Measurements from ENCODE around the gene PABPN1L. TPM values are rescaled to one million over a fixed set of nuclear protein-coding genes. Genes with fewer than 3 reads are reported as not detected.

The PABPN1L gene
- total and polyA plus RNA-seq, 9 of the 15 experiments (the other 6 are each of a cell fraction or from before 2014, with no cell fraction given) = 0.11 to 0.32 TPM; not detected in 7

DNA sequence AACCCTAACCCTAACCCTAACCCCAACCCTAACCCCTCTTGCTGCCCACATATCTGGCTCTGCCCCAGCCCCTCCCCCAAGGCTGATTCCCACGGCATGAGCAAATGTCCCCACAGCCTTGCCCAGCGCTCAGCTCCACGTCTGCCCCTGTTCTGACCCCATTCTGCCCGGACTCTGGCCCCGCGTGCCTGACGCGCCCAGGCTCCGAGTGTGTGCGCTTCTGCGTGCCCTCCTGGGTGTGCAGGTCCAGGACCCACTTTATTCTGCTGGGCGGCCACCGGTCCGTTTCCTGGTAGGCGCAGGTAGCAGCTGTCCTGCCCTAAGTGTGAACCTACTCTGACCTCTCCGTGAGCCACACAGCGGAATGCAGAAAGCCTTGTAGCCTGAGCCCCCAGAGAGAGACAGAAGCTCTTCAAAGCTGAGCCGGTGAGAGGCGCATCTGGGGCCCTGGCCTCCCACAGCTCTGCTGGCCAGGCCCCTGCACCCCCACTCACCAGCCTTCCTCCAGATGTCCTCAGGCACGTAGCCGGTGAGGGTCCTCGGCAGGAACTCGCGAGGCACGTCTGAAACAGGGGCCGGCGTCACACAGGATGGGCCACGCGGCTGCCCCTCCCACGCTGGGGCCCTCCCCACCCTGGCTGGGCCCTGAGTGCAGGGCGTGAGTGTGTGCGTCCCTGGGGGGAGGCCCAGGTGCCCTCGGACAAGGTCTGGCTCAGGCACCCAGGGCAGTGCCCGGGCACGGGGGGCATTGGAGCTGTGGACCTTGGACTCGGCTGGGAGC is 14.0 kb upstream of the PABPN1L start:
- ATAC-seq (no peak), DNase-seq (ENCODE audit: extremely low read depth in 1 of 4, low spot score in 3 of 4) (no peak), FAIRE-seq (no peak)
- H3K27me3 ChIP-seq (ENCODE audit: control insufficient read depth in 2 of 2, insufficient read depth in 2 of 2, low read length in 2 of 2) = no peaks in the 10 kb centered on the region
- H3K79me2 ChIP-seq (ENCODE audit: control insufficient read depth, insufficient read depth, low read length) = no peaks in the 10 kb centered on the region
- ChIA-PET CTCF (ENCODE audit: low intra/inter-chr PET ratio) (no interaction called here), POLR2A (interaction anchor here (0.5 to 1.2 kb wide), 4 partner anchors 25 to 210 kb away, joined by 3 to 4 read pairs (median 4); no protein-coding TSS in a partner anchor)
- H3K36me3 ChIP-seq (ENCODE audit: control insufficient read depth, insufficient read depth, low read length) = peaks cover 100% of the 10 kb centered on the region
- intact Hi-C loops (cut with micrococcal nuclease) = no loop called here
- no peaks in the 10 kb centered on the region for H3K9me3 ChIP-seq (replicated peaks; ENCODE audit: control insufficient read depth, insufficient read depth, low read depth, low read length)
- H3K9ac ChIP-seq (ENCODE audit: insufficient read depth in 1 of 2, low read depth in 2 of 2, low read length in 2 of 2) = peak overlapping the region in 1 of 2 experiments; percentile 26; a peak in 1 of 4 replicates
- H3K27ac ChIP-seq (ENCODE audit: extremely low read depth, low read depth, low read length) = no peak overlapping the region
- TF ChIP-seq, protein P1, sequence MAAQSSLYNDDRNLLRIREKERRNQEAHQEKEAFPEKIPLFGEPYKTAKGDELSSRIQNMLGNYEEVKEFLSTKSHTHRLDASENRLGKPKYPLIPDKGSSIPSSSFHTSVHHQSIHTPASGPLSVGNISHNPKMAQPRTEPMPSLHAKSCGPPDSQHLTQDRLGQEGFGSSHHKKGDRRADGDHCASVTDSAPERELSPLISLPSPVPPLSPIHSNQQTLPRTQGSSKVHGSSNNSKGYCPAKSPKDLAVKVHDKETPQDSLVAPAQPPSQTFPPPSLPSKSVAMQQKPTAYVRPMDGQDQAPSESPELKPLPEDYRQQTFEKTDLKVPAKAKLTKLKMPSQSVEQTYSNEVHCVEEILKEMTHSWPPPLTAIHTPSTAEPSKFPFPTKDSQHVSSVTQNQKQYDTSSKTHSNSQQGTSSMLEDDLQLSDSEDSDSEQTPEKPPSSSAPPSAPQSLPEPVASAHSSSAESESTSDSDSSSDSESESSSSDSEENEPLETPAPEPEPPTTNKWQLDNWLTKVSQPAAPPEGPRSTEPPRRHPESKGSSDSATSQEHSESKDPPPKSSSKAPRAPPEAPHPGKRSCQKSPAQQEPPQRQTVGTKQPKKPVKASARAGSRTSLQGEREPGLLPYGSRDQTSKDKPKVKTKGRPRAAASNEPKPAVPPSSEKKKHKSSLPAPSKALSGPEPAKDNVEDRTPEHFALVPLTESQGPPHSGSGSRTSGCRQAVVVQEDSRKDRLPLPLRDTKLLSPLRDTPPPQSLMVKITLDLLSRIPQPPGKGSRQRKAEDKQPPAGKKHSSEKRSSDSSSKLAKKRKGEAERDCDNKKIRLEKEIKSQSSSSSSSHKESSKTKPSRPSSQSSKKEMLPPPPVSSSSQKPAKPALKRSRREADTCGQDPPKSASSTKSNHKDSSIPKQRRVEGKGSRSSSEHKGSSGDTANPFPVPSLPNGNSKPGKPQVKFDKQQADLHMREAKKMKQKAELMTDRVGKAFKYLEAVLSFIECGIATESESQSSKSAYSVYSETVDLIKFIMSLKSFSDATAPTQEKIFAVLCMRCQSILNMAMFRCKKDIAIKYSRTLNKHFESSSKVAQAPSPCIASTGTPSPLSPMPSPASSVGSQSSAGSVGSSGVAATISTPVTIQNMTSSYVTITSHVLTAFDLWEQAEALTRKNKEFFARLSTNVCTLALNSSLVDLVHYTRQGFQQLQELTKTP (IDR thresholded peaks at IDR 0.05; ENCODE audit: low read depth in 1 of 2, partially characterized antibody in 2 of 2) = no peak
- TF ChIP-seq ZKSCAN3 (CRISPR knock-in tag; IDR thresholded peaks at IDR 0.05) = no peak
- peak; percentile 54 for TF ChIP-seq RBM22 (IDR thresholded peaks at IDR 0.05; ENCODE audit: low read depth, low read length, poor library complexity, severe bottlenecking)
- TF ChIP-seq, protein P2, sequence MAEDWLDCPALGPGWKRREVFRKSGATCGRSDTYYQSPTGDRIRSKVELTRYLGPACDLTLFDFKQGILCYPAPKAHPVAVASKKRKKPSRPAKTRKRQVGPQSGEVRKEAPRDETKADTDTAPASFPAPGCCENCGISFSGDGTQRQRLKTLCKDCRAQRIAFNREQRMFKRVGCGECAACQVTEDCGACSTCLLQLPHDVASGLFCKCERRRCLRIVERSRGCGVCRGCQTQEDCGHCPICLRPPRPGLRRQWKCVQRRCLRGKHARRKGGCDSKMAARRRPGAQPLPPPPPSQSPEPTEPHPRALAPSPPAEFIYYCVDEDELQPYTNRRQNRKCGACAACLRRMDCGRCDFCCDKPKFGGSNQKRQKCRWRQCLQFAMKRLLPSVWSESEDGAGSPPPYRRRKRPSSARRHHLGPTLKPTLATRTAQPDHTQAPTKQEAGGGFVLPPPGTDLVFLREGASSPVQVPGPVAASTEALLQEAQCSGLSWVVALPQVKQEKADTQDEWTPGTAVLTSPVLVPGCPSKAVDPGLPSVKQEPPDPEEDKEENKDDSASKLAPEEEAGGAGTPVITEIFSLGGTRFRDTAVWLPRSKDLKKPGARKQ (CRISPR knock-in tag; IDR thresholded peaks at IDR 0.05) = no peak
- TF ChIP-seq, protein P3, sequence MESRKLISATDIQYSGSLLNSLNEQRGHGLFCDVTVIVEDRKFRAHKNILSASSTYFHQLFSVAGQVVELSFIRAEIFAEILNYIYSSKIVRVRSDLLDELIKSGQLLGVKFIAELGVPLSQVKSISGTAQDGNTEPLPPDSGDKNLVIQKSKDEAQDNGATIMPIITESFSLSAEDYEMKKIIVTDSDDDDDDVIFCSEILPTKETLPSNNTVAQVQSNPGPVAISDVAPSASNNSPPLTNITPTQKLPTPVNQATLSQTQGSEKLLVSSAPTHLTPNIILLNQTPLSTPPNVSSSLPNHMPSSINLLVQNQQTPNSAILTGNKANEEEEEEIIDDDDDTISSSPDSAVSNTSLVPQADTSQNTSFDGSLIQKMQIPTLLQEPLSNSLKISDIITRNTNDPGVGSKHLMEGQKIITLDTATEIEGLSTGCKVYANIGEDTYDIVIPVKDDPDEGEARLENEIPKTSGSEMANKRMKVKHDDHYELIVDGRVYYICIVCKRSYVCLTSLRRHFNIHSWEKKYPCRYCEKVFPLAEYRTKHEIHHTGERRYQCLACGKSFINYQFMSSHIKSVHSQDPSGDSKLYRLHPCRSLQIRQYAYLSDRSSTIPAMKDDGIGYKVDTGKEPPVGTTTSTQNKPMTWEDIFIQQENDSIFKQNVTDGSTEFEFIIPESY (CRISPR knock-in tag; IDR thresholded peaks at IDR 0.05) = peak; percentile 53
- TF ChIP-seq SREBF2 (CRISPR knock-in tag; IDR thresholded peaks at IDR 0.05) = no peak
- TF ChIP-seq HNRNPL (IDR thresholded peaks at IDR 0.05; ENCODE audit: low read depth, low read length) = peak; percentile 70; the same call in 1 of the 2 replicates
- TF ChIP-seq SRSF9 (IDR thresholded peaks at IDR 0.05; ENCODE audit: borderline replicate concordance, low read depth, low read length) = no peak
- TF ChIP-seq SUPT5H (IDR thresholded peaks at IDR 0.05) = 0 out of 2 replicates have a peak, but pooled peaks have one; percentile 31
- peak; percentile 57 for TF ChIP-seq POLR2G (IDR thresholded peaks at IDR 0.05; ENCODE audit: low read depth, low read length)
- H3K9me1 ChIP-seq (ENCODE audit: control insufficient read depth, insufficient read depth, low read length) = no peaks in the 10 kb centered on the region
- no peak overlapping the region for H3K4me2 ChIP-seq (ENCODE audit: insufficient read depth, low read length)
- WGBS (ENCODE audit: insufficient coverage, low coverage, missing lambda C conversion rate) = 95% methylated on average over 29 of the region's 36 CpGs
- BruUV-seq (replicated peaks) = no TSS peak
- no peaks in the 10 kb centered on the region for H4K20me1 ChIP-seq (replicated peaks; ENCODE audit: control insufficient read depth, insufficient read depth, low read length)
- H2AFZ ChIP-seq (ENCODE audit: low read depth, low read length) = no peak overlapping the region
- no peak overlapping the region for H3K4me3 ChIP-seq
- H3K4me1 ChIP-seq (replicated peaks in 1 of 2; ENCODE audit: control insufficient read depth in 2 of 2, insufficient read depth in 2 of 2, low read length in 2 of 2) = peaks cover 0 to 72% of the 10 kb centered on the region in 2 experiments; a peak in 2 of 5 replicates
- in situ Hi-C loops (cut with MboI) = no loop called here

Measured in K562 (cell line).